Loucy (cell line): ENCODE results near the gene ST8SIA5.

Experiments
- CTCF ChIP-seq: fragments of 200-600 bp; sonication (generic); conservative IDR thresholded peaks from 2 replicates; pipeline ENCODE4 v1.5.1; 2014; ENCODE audit warnings: mild to moderate bottlenecking, antibody characterized with exemption, low read length
- EZH2phosphoT487 ChIP-seq: fragments of 200-600 bp; IDR thresholded peaks from 2 replicates; pipeline ENCODE4 v1.6.1; 2018; ENCODE audit warnings: antibody characterized with exemption, mild to moderate bottlenecking, moderate library complexity, borderline replicate concordance

- no peak for TF ChIP-seq EZH2phosphoT487
- TF ChIP-seq CTCF = no peak
Observed at GRCh38 chr18:46660957-46661749, 95.7 kb downstream of the ST8SIA5 start.
